Stimulated activated naive CD8-positive, alpha-beta T cell treated with anti-CD3 and anti-CD28 coated beads, Interleukin-15, Interleukin-2, amounts not matched to agents 100 ng/mL and 50 ng/mL, for 24 hours (primary cell): ENCODE results near the gene TRRAP.

Experiments
- H3K27ac Mint-ChIP-seq: one replicate; pipeline ENCODE4 v1.8.0; 2021; ENCODE audit warnings: mild to moderate bottlenecking, mixed read lengths
- H3K27me3 Mint-ChIP-seq: one replicate; pipeline ENCODE4 v1.8.0; 2021; ENCODE audit warnings: mixed read lengths
- H3K36me3 Mint-ChIP-seq: one replicate; pipeline ENCODE4 v1.8.0; 2021; ENCODE audit warnings: low read depth, mixed read lengths
- H3K4me1 Mint-ChIP-seq: one replicate; pipeline ENCODE4 v1.8.0; 2021; ENCODE audit warnings: low read depth, mixed read lengths
- H3K4me3 Mint-ChIP-seq: one replicate; pipeline ENCODE4 v1.8.0; 2021; ENCODE audit warnings: mild to moderate bottlenecking, mixed read lengths
- H3K9me3 Mint-ChIP-seq: one replicate; pipeline ENCODE4 v1.8.0; 2021; ENCODE audit warnings: mixed read lengths

Gene TRRAP

DNA sequence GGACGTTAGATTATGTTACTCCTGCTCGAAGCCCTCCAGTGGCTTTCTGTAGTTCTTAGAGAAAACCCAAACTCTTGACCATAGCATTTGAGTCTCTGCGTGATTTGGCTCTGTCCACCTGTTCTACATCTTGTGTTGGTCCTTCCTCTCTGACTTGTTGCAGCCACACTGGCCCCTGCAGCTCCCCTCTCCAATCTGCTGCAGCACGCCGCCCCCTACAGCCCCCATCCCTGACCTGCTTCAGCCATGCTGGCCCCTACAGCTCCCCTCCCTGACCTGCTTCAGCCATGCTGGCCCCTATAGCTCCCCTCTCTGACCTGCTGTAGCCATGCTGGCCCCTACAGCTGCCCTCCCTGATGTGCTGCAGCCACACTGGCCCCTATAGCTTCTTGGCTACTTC lies 29.2 kb downstream of the TRRAP start:
- Mint-ChIP-seq H3K4me3 (no peak overlapping the region), H3K27me3 (no peaks in the 10 kb centered on the region), H3K36me3 (peaks cover 75% of the 10 kb centered on the region), H3K27ac (no peak overlapping the region), H3K9me3 (no peaks in the 10 kb centered on the region), H3K4me1 (no peaks in the 10 kb centered on the region)

DNA sequence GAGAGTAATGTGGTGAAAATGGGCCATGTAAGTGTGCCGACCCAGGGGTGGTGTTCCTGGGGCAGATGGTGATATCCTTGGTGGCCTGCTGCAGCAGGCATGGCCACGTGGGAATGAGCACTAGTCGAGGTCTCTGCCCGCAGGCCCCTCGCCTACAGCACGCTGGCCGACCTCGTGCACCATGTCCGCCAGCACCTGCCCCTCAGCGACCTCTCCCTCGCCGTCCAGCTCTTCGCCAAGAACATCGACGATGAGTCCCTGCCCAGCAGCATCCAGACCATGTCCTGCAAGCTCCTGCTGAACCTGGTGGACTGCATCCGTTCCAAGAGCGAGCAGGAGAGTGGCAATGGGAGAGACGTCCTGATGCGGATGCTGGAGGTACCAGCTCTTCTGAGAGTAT lies 30.3 kb downstream of the TRRAP start:
- peaks cover 78% of the 10 kb centered on the region for H3K36me3 Mint-ChIP-seq
- no peak overlapping the region for H3K27ac Mint-ChIP-seq
- no peaks in the 10 kb centered on the region for H3K27me3 Mint-ChIP-seq
- no peaks in the 10 kb centered on the region for H3K4me1 Mint-ChIP-seq
- no peaks in the 10 kb centered on the region for H3K9me3 Mint-ChIP-seq
- H3K4me3 Mint-ChIP-seq = no peak overlapping the region

DNA sequence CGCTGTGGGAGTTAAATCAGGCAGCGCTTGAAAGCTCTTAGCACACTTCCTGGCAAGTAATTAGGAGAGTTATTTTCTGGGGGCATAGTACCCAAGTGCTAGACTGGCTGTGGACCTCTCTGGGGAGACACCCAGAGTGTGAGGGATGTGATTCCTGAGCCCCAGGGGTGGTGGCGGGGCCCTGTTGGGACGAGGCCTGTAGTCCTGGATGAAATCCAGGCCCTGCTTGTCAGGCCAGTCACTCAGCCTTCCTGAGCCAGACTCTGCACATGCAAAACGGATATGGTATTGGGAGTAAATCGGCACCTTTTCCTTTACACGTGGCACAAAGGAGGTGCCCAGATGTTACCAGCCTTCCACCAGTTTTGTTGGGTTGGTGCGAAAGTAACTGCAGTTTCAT lies 31.2 kb downstream of the TRRAP start:
- H3K27ac Mint-ChIP-seq = no peak overlapping the region
- H3K9me3 Mint-ChIP-seq = no peaks in the 10 kb centered on the region
- H3K27me3 Mint-ChIP-seq = no peaks in the 10 kb centered on the region
- H3K4me1 Mint-ChIP-seq = no peaks in the 10 kb centered on the region
- no peak overlapping the region for H3K4me3 Mint-ChIP-seq
- peaks cover 73% of the 10 kb centered on the region for H3K36me3 Mint-ChIP-seq

DNA sequence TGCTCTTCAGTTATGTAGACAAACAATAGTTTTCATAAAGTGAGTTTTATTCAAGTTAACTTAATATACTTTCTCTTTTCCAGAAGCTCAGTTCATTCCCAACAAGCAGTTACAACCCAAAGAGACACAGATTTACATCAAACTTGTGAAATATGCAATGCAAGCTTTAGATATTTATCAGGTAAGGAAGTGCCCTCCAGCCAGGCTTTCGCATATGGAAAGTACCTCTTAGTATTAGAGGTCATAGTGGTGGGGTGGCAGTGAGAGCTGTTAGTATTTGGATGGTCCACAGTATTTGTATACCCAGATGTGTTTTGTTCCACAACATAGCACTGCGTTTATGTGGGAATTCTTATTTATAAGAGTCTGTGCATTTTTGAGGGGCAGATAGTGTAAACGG lies 32.1 kb downstream of the TRRAP start:
- H3K27me3 Mint-ChIP-seq = no peaks in the 10 kb centered on the region
- no peak overlapping the region for H3K4me3 Mint-ChIP-seq
- H3K36me3 Mint-ChIP-seq = peaks cover 67% of the 10 kb centered on the region
- no peaks in the 10 kb centered on the region for H3K4me1 Mint-ChIP-seq
- no peaks in the 10 kb centered on the region for H3K9me3 Mint-ChIP-seq
- no peak overlapping the region for H3K27ac Mint-ChIP-seq

DNA sequence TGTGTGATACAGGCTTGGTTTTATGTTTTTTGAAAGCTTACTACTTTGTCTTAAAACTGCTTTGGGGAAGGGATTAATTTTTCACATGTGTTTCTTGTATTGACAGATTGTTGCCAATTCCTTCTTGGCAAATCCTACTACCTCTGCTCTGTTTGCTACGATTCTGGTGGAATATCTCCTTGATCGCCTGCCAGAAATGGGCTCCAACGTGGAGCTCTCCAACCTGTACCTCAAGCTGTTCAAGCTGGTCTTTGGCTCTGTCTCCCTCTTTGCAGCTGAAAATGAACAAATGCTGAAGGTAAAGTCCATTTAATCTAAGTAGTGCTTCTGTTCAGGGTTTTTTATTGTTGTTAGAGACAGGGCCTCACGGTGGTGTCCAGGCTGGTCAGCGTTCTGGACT lies 33.6 kb downstream of the TRRAP start:
- H3K27ac Mint-ChIP-seq = no peak overlapping the region
- no peak overlapping the region for H3K4me3 Mint-ChIP-seq
- no peaks in the 10 kb centered on the region for H3K9me3 Mint-ChIP-seq
- H3K36me3 Mint-ChIP-seq = peaks cover 65% of the 10 kb centered on the region
- H3K4me1 Mint-ChIP-seq = no peaks in the 10 kb centered on the region
- no peaks in the 10 kb centered on the region for H3K27me3 Mint-ChIP-seq

DNA sequence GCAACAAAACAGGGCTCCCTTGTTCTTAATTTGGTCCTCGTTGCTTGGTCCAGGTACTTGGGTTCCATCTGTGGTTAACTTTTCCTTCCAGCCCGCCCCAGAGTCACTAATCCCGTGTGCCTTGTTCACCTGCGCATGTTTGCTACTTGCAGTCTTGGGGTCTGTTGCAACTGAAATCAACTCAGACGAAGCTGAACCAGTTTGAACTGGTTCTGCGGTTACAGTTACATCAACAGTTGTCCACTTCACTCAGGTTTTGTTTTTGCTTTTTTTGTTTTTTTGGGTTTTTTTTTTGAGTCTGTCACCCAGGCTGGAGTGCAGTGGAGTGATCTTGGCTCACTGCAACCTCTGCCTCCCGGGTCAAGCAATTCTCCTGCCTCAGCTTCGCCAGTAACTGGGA lies 34.7 kb downstream of the TRRAP start:
- H3K27ac Mint-ChIP-seq = no peak overlapping the region
- no peaks in the 10 kb centered on the region for H3K9me3 Mint-ChIP-seq
- H3K4me3 Mint-ChIP-seq = no peak overlapping the region
- no peaks in the 10 kb centered on the region for H3K4me1 Mint-ChIP-seq
- H3K36me3 Mint-ChIP-seq = peaks cover 65% of the 10 kb centered on the region
- H3K27me3 Mint-ChIP-seq = no peaks in the 10 kb centered on the region

DNA sequence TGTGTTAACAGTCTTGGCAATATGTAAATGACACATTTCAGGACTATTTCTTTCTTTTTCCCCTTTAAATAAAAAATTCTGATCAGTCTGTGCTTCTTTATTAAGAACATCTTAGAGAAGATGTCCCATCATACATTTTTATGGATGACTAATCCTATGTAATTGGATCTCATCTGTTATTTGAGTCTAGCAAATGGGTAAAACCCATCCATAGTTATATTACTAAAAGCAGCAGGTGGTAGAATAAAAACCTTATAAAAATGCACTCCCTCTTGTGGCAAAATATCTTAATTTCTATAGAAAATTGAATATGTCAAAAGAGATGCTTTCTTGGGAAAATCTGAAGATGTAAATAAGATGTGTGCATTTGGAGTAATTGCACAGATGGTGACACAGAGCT lies 35.3 kb downstream of the TRRAP start:
- Mint-ChIP-seq H3K27me3 (no peaks in the 10 kb centered on the region), H3K27ac (no peak overlapping the region), H3K36me3 (peaks cover 61% of the 10 kb centered on the region), H3K9me3 (no peaks in the 10 kb centered on the region), H3K4me1 (no peaks in the 10 kb centered on the region), H3K4me3 (no peak overlapping the region)

DNA sequence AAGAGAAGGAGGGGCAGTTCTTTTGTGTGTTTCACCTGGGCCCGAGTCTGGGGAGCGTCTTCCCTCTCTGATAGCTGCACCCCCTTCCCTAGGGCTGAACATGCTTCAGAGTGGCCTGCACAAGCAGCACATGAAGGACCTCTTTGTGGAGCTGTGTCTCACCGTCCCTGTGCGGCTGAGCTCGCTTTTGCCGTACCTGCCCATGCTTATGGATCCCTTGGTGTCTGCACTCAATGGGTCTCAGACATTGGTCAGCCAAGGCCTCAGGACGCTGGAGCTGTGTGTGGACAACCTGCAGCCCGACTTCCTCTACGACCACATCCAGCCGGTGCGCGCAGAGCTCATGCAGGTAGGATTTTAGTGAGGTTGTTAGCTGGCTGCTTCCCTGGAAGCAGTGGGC lies 39.0 kb downstream of the TRRAP start:
- Mint-ChIP-seq H3K36me3 (peaks cover 65% of the 10 kb centered on the region), H3K9me3 (no peaks in the 10 kb centered on the region), H3K4me3 (no peak overlapping the region), H3K4me1 (no peaks in the 10 kb centered on the region), H3K27me3 (no peaks in the 10 kb centered on the region), H3K27ac (no peak overlapping the region)

DNA sequence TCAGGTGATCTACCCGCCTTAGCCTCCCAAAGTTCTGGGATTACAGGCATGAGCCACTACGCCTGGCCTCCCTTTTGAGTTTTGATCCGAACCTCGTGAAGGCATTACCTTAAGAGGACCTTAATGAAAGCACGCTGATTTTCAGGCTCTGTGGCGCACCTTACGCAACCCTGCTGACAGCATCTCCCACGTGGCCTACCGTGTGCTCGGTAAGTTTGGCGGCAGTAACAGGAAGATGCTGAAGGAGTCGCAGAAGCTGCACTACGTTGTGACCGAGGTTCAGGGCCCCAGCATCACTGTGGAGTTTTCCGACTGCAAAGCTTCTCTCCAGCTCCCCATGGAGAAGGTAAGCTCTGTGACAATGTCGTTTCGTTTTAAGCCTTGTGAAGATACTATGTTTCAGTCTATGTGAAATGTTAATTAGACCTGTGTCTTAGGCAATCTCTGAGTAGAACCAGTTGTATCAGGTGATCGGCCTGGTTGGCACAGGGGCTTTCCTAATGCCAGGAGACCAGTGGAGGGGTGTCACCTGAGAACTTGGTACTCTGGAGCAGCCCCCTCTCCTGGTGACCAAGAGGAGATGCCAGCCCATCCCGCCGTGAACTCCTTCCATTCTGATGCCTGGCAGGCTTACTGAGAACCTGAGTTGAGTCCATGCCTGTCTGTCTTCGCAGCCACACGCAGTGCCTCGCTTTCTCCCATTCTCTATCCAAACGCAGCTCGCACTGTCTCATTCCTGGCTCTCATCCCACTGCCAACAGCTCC lies 43.5 kb downstream of the TRRAP start:
- Mint-ChIP-seq H3K36me3 (peaks cover 76% of the 10 kb centered on the region), H3K27ac (no peak overlapping the region), H3K4me3 (no peak overlapping the region)

DNA sequence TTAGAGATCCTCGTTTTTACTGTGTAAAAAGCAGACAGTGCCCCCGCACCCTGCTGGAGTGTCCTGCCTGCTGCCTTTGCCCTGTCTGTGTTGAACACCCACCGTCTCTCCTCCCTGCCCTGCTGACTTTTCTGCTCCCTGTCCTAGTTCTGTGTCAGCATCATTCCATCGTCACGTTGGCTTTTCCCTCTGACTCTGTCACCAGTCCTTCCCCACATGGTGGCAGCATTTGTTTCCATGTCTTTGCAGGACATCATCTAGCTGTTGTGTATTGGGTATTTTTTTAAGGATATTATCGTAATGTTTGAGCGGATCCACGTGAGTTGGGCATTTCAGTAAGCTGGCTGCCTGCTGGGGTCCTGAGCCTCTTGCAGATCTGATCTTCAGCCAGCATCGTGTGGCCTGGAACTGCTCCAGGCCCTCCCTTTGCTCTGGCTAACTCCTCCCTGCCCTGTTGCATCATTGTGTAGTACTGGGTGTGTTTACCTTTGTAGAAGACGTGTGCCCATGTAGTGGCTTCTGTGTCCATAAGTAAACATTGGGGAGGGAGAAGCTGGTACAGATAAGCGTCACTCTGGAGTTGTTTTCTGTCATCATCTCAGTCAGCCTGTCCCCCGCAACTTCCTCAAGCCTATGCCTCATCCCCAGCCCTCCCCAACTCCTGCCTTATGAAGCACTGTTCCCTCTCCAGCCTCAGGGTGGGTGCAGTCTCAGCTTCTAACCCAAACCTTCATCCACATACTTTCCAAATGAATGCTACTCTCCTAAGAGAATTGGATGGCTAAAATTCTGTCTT lies 44.3 kb downstream of the TRRAP start:
- no peaks in the 10 kb centered on the region for H3K4me1 Mint-ChIP-seq
- H3K27me3 Mint-ChIP-seq = no peaks in the 10 kb centered on the region
- H3K36me3 Mint-ChIP-seq = peaks cover 77% of the 10 kb centered on the region
- H3K9me3 Mint-ChIP-seq = no peaks in the 10 kb centered on the region
- no peak overlapping the region for H3K4me3 Mint-ChIP-seq
- peak overlapping the region; percentile 16 for H3K27ac Mint-ChIP-seq

More for the DNA sequence above, 43.5 kb downstream of the TRRAP start:
- no peaks in the 10 kb centered on the region for H3K4me1 Mint-ChIP-seq
- H3K27me3 Mint-ChIP-seq = no peaks in the 10 kb centered on the region
- H3K9me3 Mint-ChIP-seq = no peaks in the 10 kb centered on the region

DNA sequence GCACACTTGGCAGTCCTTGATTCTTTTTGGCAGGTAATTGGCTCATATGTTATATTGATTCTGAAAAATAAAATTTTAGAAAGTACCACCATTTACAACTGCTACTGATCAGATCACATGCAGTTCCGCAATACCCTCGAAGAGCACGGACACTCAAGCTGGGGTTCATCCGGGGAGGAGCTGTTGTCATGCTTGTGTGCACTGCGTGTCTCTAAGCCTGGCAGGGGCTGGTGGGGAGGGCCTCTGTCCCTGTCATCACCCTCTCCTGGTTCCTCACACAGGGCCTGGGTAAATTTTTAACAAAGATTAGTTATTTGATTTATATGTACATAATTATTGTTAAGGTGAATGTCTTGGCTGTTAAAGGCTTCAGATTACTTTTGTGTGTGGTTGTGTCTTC lies 45.2 kb downstream of the TRRAP start:
- H3K36me3 Mint-ChIP-seq = peaks cover 84% of the 10 kb centered on the region

DNA sequence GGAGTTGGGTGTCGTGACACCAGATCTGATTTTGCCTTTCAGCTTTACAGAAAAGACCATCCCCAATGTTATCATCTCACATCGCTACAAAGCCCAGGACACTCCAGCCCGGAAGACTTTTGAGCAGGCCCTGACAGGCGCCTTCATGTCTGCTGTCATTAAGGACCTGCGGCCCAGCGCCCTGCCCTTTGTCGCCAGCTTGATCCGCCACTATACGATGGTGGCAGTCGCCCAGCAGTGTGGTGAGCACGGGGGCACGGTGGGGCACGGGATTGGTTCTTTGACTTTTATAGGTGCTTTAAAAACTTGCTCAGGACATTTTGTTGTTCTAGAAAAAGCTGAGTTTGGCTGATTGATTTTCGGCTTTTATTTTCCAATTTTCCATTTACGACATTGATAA lies 48.8 kb downstream of the TRRAP start:
- no peak overlapping the region for H3K4me3 Mint-ChIP-seq
- H3K27me3 Mint-ChIP-seq = no peaks in the 10 kb centered on the region

More for the DNA sequence above, 45.2 kb downstream of the TRRAP start:
- H3K27me3 Mint-ChIP-seq = no peaks in the 10 kb centered on the region
- H3K4me3 Mint-ChIP-seq = no peak overlapping the region
- H3K9me3 Mint-ChIP-seq = no peaks in the 10 kb centered on the region
- H3K4me1 Mint-ChIP-seq = no peaks in the 10 kb centered on the region
- H3K27ac Mint-ChIP-seq = no peak overlapping the region

DNA sequence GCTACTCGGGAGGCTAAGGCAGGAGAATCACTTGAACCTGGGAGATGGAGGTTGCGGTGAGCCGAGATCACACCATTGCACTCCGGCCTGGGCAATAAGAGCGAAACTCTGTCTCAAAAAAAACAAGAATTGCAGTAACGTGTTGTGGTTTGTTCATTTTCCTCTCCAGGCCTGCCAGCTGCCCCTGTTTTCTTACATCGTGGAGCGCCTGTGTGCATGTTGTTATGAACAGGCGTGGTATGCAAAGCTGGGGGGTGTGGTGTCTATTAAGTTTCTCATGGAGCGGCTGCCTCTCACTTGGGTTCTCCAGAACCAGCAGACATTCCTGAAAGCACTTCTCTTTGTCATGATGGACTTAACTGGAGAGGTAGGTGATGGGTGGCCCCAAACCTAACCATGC lies 52.1 kb downstream of the TRRAP start:
- H3K27me3 Mint-ChIP-seq = no peaks in the 10 kb centered on the region
- no peaks in the 10 kb centered on the region for H3K9me3 Mint-ChIP-seq
- peak overlapping the region; percentile 24 for H3K27ac Mint-ChIP-seq
- H3K36me3 Mint-ChIP-seq = peaks cover 64% of the 10 kb centered on the region
- H3K4me1 Mint-ChIP-seq = peaks cover 13% of the 10 kb centered on the region
- H3K4me3 Mint-ChIP-seq = no peak overlapping the region

More for the DNA sequence above, 48.8 kb downstream of the TRRAP start:
- Mint-ChIP-seq H3K9me3 (no peaks in the 10 kb centered on the region), H3K4me1 (peaks cover 13% of the 10 kb centered on the region), H3K27ac (no peak overlapping the region), H3K36me3 (peaks cover 77% of the 10 kb centered on the region)

DNA sequence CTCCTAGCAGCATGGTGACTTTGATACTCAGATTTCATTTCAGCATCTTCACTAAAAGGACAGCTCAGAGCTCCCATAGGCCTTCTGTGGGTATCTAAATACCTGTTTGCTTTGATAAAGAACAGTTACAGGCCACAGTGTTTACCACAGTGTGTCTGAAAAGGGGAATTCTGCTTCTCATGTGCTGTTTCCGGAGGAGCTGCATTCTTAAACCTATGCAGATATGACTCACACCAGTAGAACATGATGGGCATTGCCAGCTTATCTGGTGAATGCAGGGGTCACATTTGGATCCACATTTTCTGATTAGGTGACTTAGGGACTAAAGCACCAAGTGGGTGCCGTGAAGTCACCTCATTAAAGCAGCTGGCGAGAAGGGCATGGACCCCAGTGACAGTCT lies 52.6 kb downstream of the TRRAP start:
- H3K36me3 Mint-ChIP-seq = peaks cover 64% of the 10 kb centered on the region
- peaks cover 13% of the 10 kb centered on the region for H3K4me1 Mint-ChIP-seq
- H3K9me3 Mint-ChIP-seq = no peaks in the 10 kb centered on the region
- H3K4me3 Mint-ChIP-seq = peak overlapping the region; percentile 2
- H3K27ac Mint-ChIP-seq = no peak overlapping the region
- no peaks in the 10 kb centered on the region for H3K27me3 Mint-ChIP-seq

DNA sequence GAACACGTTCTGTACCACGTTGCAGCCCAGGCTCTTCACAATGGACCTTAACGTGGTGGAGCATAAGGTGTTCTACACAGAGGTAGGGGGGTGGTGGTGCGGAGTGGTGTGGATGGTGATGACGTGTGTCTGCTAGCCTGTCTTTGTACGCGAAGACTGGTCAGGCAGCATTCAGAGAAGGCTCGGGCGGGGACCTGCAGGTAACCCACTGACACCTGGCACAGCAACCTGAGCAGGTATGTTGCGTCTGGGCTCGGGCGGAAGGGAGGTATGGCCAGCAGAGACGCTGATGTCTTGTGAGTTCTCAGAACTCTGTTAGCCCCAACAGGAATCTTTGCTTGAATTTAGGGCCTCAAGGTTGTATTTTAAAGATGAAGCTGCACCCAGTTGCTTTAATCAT lies 55.0 kb downstream of the TRRAP start:
- Mint-ChIP-seq H3K4me1 (peaks cover 13% of the 10 kb centered on the region), H3K4me3 (no peak overlapping the region), H3K36me3 (peaks cover 56% of the 10 kb centered on the region), H3K9me3 (no peaks in the 10 kb centered on the region), H3K27ac (peak overlapping the region; percentile 21), H3K27me3 (no peaks in the 10 kb centered on the region)
